K562 (cell line): ENCODE measurements around the gene GRID2IP. TPM values are rescaled to one million over a fixed set of nuclear protein-coding genes. Genes with fewer than 3 reads are reported as not detected.

Experiments used
- ARID1B ChIP-seq: fragments of 450-650 bp; IDR thresholded peaks from 2 replicates; pipeline ENCODE4 v1.6.1; 2016; ENCODE audit warnings: antibody characterized with exemption, mild to moderate bottlenecking, inconsistent platforms
- FOXK1 ChIP-seq: sonication (generic); formaldehyde crosslinking; IDR thresholded peaks from 2 replicates; pipeline ENCODE4 v1.8.0; 2022; ENCODE audit warnings: missing genetic modification reagents, mild to moderate bottlenecking, borderline replicate concordance
- HEY1 ChIP-seq: fragments of 250-450 bp; sonication (Bioruptor Pico); IDR thresholded peaks from 2 replicates; pipeline ENCODE4 v1.5.0; 2020; ENCODE audit warnings: mild to moderate bottlenecking, moderate library complexity, borderline replicate concordance
- IFI16 ChIP-seq: fragments of 250-450 bp; sonication (Bioruptor Pico); IDR thresholded peaks from 2 replicates; pipeline ENCODE4 v2.1.2; 2022; ENCODE audit warnings: mild to moderate bottlenecking, inconsistent platforms
- NCOR1 ChIP-seq: fragments of 450-650 bp; IDR thresholded peaks from 2 replicates; pipeline ENCODE4 v1.6.1; 2016; ENCODE audit warnings: mild to moderate bottlenecking, moderate library complexity
- NFIC ChIP-seq: fragments of 450-650 bp; IDR thresholded peaks from 2 replicates; pipeline ENCODE4 v1.6.1; 2017; ENCODE audit warnings: mild to moderate bottlenecking, inconsistent platforms
- NFXL1 ChIP-seq: fragments of 450-650 bp; formaldehyde crosslinking; IDR thresholded peaks from 2 replicates; pipeline ENCODE4 v1.4.0; 2021; ENCODE audit warnings: mild to moderate bottlenecking
- PYGO2 ChIP-seq: fragments of 450-650 bp; IDR thresholded peaks from 2 replicates; pipeline ENCODE4 v1.6.1; 2016; ENCODE audit warnings: mild to moderate bottlenecking, missing genetic modification characterization, moderate library complexity, missing compliant biosample characterization
- SMAD2 ChIP-seq: fragments of 150-350 bp; IDR thresholded peaks from 2 replicates; pipeline ENCODE4 v1.6.1; 2014; ENCODE audit warnings: low read depth, mild to moderate bottlenecking, low read length
- TAL1 ChIP-seq: fragments of 450-650 bp; IDR thresholded peaks from 2 replicates; pipeline ENCODE4 v1.6.1; 2016; ENCODE audit warnings: mild to moderate bottlenecking
- WHSC1 ChIP-seq: IDR thresholded peaks from one replicate; pipeline ENCODE4 v1.6.1; 2012; ENCODE audit warnings: low read length, control low read depth, inconsistent platforms
- ZC3H4 ChIP-seq: sonication (generic); formaldehyde crosslinking; IDR thresholded peaks from 2 replicates; pipeline ENCODE4 v1.9.0; 2021; ENCODE audit warnings: missing genetic modification reagents, borderline replicate concordance
- ZFP1 ChIP-seq: fragments of 450-650 bp; formaldehyde crosslinking; IDR thresholded peaks from 2 replicates; pipeline ENCODE4 v1.4.0; 2020; ENCODE audit warnings: mild to moderate bottlenecking, mixed read lengths
- ZNF354B ChIP-seq: fragments of 250-450 bp; sonication (Bioruptor Pico); IDR thresholded peaks from 2 replicates; pipeline ENCODE4 v1.4.0; 2020
- ZNF764 ChIP-seq: fragments of 250-450 bp; sonication (Bioruptor Pico); IDR thresholded peaks from 2 replicates; pipeline ENCODE4 v1.4.0; 2020; ENCODE audit warnings: low read depth, mild to moderate bottlenecking, moderate library complexity
- polyA plus RNA-seq, 8 experiments: library from polyadenylated mRNA; depleted of rRNA in 4 of 8; stranded (reverse) in 5 of 8; unstranded in 3 of 8; fragments of >200 nt; fragmentation: Nextera tagmentation in 2 of 8; fragmentation: Illumina TruSeq in 1 of 8; extraction: Ambion mirVana in 2 of 8; extraction: Trizol in 1 of 8; gene quantifications; 2 replicates each; pipeline versions ENCODE4 v1.2.1 to v1.2.3, GENCODE V29; 2011 to 2014; ENCODE audit warnings: inconsistent platforms in 1 of 8, missing spikeins in 1 of 8
- total RNA-seq, 7 experiments: library from RNA; depleted of rRNA in 6 of 7; stranded (reverse); fragments of >200 nt in 6 of 7; fragmentation: Illumina TruSeq in 2 of 7; extraction: Trizol in 2 of 7; gene quantifications; 2 replicates each; pipeline versions ENCODE4 v1.2.1 to v1.2.3, GENCODE V29; 2011 to 2021; ENCODE audit warnings: low replicate concordance in 1 of 7
- TF ChIP-seq, protein P1 (sequence below): fragments of 450-650 bp; formaldehyde crosslinking; IDR thresholded peaks from 2 replicates; pipeline ENCODE4 v1.4.0; 2020; ENCODE audit warnings: mild to moderate bottlenecking, mixed read lengths
- TF ChIP-seq, protein P2 (sequence below): sonication (generic); formaldehyde crosslinking; IDR thresholded peaks from 2 replicates; pipeline ENCODE4 v1.8.0; 2023; ENCODE audit warnings: missing genetic modification reagents, mild to moderate bottlenecking, borderline replicate concordance
- TF ChIP-seq, protein P3 (sequence below): fragments of 450-650 bp; formaldehyde crosslinking; IDR thresholded peaks from 2 replicates; pipeline ENCODE4 v1.4.0; 2020; ENCODE audit warnings: mild to moderate bottlenecking, moderate library complexity
- TF ChIP-seq, protein P4 (sequence below): fragments of 250-450 bp; sonication (Bioruptor Pico); IDR thresholded peaks from 2 replicates; pipeline ENCODE4 v1.5.0; 2021

The GRID2IP gene
- total and polyA plus RNA-seq, 9 of the 15 experiments (the other 6 are each of a cell fraction or from before 2014, with no cell fraction given) = not detected

DNA sequence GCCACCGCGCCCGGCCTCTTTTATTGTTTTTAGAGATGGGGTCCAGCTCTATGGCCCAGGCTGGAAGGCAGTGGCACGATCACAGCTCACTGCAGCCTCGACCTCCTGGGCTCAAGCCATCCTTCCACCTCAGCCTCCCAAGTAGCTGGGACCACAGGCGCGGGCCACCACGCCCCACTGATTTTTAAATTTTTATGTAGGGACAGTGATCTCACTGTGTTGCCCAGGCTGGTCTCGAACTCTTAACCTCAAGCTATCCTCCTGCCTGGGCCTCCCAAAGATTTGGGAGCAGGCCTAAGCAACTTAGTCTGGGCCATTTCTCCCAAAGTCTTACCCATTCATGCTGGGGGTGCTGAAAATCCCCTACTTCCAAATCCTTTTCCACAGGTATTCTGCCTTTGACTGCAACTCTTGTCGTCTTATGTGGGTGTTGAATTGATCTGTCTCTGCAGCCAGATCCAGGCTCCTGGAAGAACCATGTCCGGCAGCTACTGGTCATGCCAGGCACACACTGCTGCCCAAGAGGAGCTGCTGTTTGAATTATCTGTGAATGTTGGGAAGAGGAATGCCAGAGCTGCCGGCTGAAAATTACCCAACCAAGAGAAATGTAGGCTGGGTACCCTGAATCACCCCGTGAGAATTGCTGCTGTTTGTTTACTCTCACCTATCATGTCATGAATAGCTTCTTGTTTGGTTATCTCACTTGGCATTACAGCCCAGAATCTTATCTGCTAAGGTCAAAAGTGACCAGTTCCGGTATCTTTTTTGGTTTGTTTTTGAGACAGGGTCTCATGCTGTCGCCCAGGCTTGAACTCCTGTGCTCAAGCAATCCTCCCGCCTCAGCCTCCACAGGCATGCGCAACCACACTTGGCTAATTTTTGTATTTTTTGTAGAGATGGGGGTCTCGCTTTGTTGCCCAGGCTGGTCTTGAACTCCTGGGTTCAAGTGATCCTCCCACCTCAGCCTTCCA is 27.1 kb upstream of the GRID2IP start (continued):
- TF ChIP-seq, protein P1, sequence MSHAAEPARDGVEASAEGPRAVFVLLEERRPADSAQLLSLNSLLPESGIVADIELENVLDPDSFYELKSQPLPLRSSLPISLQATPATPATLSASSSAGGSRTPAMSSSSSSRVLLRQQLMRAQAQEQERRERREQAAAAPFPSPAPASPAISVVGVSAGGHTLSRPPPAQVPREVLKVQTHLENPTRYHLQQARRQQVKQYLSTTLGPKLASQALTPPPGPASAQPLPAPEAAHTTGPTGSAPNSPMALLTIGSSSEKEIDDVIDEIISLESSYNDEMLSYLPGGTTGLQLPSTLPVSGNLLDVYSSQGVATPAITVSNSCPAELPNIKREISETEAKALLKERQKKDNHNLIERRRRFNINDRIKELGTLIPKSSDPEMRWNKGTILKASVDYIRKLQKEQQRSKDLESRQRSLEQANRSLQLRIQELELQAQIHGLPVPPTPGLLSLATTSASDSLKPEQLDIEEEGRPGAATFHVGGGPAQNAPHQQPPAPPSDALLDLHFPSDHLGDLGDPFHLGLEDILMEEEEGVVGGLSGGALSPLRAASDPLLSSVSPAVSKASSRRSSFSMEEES (CRISPR knock-in tag) = no peak
- 0 out of 2 replicates have a peak, but pooled peaks have one; percentile 14 for TF ChIP-seq NCOR1
- TF ChIP-seq, protein P2, sequence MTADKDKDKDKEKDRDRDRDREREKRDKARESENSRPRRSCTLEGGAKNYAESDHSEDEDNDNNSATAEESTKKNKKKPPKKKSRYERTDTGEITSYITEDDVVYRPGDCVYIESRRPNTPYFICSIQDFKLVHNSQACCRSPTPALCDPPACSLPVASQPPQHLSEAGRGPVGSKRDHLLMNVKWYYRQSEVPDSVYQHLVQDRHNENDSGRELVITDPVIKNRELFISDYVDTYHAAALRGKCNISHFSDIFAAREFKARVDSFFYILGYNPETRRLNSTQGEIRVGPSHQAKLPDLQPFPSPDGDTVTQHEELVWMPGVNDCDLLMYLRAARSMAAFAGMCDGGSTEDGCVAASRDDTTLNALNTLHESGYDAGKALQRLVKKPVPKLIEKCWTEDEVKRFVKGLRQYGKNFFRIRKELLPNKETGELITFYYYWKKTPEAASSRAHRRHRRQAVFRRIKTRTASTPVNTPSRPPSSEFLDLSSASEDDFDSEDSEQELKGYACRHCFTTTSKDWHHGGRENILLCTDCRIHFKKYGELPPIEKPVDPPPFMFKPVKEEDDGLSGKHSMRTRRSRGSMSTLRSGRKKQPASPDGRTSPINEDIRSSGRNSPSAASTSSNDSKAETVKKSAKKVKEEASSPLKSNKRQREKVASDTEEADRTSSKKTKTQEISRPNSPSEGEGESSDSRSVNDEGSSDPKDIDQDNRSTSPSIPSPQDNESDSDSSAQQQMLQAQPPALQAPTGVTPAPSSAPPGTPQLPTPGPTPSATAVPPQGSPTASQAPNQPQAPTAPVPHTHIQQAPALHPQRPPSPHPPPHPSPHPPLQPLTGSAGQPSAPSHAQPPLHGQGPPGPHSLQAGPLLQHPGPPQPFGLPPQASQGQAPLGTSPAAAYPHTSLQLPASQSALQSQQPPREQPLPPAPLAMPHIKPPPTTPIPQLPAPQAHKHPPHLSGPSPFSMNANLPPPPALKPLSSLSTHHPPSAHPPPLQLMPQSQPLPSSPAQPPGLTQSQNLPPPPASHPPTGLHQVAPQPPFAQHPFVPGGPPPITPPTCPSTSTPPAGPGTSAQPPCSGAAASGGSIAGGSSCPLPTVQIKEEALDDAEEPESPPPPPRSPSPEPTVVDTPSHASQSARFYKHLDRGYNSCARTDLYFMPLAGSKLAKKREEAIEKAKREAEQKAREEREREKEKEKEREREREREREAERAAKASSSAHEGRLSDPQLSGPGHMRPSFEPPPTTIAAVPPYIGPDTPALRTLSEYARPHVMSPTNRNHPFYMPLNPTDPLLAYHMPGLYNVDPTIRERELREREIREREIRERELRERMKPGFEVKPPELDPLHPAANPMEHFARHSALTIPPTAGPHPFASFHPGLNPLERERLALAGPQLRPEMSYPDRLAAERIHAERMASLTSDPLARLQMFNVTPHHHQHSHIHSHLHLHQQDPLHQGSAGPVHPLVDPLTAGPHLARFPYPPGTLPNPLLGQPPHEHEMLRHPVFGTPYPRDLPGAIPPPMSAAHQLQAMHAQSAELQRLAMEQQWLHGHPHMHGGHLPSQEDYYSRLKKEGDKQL (CRISPR knock-in tag) = no peak
- TF ChIP-seq ZC3H4 (CRISPR knock-in tag) = no peak
- TF ChIP-seq PYGO2 (tag) = no peak
- TF ChIP-seq HEY1 (CRISPR knock-in tag) = no peak
- TF ChIP-seq ZNF354B = no peak
- TF ChIP-seq, protein P3, sequence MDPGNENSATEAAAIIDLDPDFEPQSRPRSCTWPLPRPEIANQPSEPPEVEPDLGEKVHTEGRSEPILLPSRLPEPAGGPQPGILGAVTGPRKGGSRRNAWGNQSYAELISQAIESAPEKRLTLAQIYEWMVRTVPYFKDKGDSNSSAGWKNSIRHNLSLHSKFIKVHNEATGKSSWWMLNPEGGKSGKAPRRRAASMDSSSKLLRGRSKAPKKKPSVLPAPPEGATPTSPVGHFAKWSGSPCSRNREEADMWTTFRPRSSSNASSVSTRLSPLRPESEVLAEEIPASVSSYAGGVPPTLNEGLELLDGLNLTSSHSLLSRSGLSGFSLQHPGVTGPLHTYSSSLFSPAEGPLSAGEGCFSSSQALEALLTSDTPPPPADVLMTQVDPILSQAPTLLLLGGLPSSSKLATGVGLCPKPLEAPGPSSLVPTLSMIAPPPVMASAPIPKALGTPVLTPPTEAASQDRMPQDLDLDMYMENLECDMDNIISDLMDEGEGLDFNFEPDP (CRISPR knock-in tag) = no peak
- peak; percentile 13; the same call in 1 of the 2 replicates for TF ChIP-seq TAL1
- no peak for TF ChIP-seq ZFP1
- no peak for TF ChIP-seq NFXL1 (CRISPR knock-in tag)
- no peak for TF ChIP-seq IFI16 (CRISPR knock-in tag)
- TF ChIP-seq, protein P4, sequence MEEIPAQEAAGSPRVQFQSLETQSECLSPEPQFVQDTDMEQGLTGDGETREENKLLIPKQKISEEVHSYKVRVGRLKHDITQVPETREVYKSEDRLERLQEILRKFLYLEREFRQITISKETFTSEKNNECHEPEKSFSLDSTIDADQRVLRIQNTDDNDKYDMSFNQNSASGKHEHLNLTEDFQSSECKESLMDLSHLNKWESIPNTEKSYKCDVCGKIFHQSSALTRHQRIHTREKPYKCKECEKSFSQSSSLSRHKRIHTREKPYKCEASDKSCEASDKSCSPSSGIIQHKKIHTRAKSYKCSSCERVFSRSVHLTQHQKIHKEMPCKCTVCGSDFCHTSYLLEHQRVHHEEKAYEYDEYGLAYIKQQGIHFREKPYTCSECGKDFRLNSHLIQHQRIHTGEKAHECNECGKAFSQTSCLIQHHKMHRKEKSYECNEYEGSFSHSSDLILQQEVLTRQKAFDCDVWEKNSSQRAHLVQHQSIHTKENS (CRISPR knock-in tag) = no peak
- TF ChIP-seq NFIC = no peak
- peak; percentile 52 for TF ChIP-seq ARID1B
- TF ChIP-seq ZNF764 (CRISPR knock-in tag) = no peak
- TF ChIP-seq WHSC1 = no peak
- no peak for TF ChIP-seq FOXK1
- no peak for TF ChIP-seq SMAD2
